ENCODE measurements around the gene ESD.

- no peak for TF ChIP-seq CTCF (IDR thresholded peaks at IDR 0.05)
- TF ChIP-seq POLR2A (IDR thresholded peaks at IDR 0.05): peak in 1 of 2 donors; percentile 28
Measured at GRCh38 chr13:46796515-46797474, at the start of gene ESD.
